ENCODE results near the gene GUCA1C. TPM values are rescaled to one million over a fixed set of nuclear protein-coding genes. Genes with fewer than 3 reads are reported as not detected.

The GUCA1C gene
- total and polyA plus RNA-seq, 10 of the 15 experiments (the other 5 are each of a cell fraction or from before 2014, with no cell fraction given) = not detected

- no peak for TF ChIP-seq BCL3 (IDR thresholded peaks at IDR 0.05; ENCODE audit: borderline replicate concordance, insufficient read depth, low read depth, low read length, poor library complexity, severe bottlenecking)
These were observed 66.6 kb downstream of the GUCA1C start (continued) for GRCh38 chr3:108887121-108887520.

GRCh38 chr3:108883373-108883772 lies 70.3 kb downstream of the GUCA1C start:
- ATAC-seq (no peak), DNase-seq (ENCODE audit: low read depth, low spot score) (no peak), FAIRE-seq (no peak)
- H3K36me3 ChIP-seq (ENCODE audit: control insufficient read depth in 2 of 2, insufficient read depth in 2 of 2, low read length in 1 of 2) = no peaks in the 10 kb centered on the region
- 0% methylated on average over 1 of the region's 1 CpG for WGBS (ENCODE audit: insufficient coverage, insufficient replicate concordance, low lambda C conversion rate, missing lambda C conversion rate)
- no TSS peak for BruUV-seq (replicated peaks)
- intact Hi-C loops (cut with micrococcal nuclease; ENCODE audit: unreplicated experiment) (no loop called here), in situ Hi-C loops (cut with MboI) (no loop called here)
- no peaks in the 10 kb centered on the region for H3K4me1 ChIP-seq (ENCODE audit: control insufficient read depth, insufficient read depth, low read length)
- H3K4me3 ChIP-seq = no peak overlapping the region
- H3K9me3 ChIP-seq (replicated peaks; ENCODE audit: control insufficient read depth, insufficient read depth, low read length) = no peaks in the 10 kb centered on the region
- SMC1A ChIA-PET (ENCODE audit: uncharacterized antibody, unreplicated experiment) = no interaction called here
- H3K4me2 ChIP-seq (ENCODE audit: control insufficient read depth, insufficient read depth) = no peak overlapping the region
- no peak overlapping the region for H2AFZ ChIP-seq (ENCODE audit: control insufficient read depth, low read depth, low read length)
- CTCF ChIA-PET = no interaction called here
- no peak overlapping the region for H3K9ac ChIP-seq (ENCODE audit: control insufficient read depth, insufficient read depth, low read length)
- RAD21 ChIA-PET (ENCODE audit: unreplicated experiment) = no interaction called here
- no peaks in the 10 kb centered on the region for H4K20me1 ChIP-seq (ENCODE audit: control insufficient read depth, insufficient read depth)
- H3K79me2 ChIP-seq (ENCODE audit: control insufficient read depth, insufficient read depth, low read length) = no peaks in the 10 kb centered on the region
- no peak overlapping the region for H3K27ac ChIP-seq (ENCODE audit: control insufficient read depth, insufficient read depth)
- H3K27me3 ChIP-seq (replicated peaks in 1 of 2; ENCODE audit: control insufficient read depth in 2 of 2, insufficient read depth in 2 of 2, low read length in 1 of 2) = no peaks in the 10 kb centered on the region; a peak in 1 of 4 replicates
- POLR2A ChIA-PET = no interaction called here
- TF ChIP-seq IKZF2 (IDR thresholded peaks at IDR 0.05) (no peak), IRF4 (IDR thresholded peaks at IDR 0.05; ENCODE audit: low read depth, low read length) (no peak), MEF2A (IDR thresholded peaks at IDR 0.05; ENCODE audit: insufficient read depth, low read depth, low read length) (no peak), NKRF (conservative IDR thresholded peaks at IDR 0.05) (no peak), ZBTB11 (CRISPR knock-in tag; IDR thresholded peaks at IDR 0.05) (no peak), NBN (IDR thresholded peaks at IDR 0.05) (no peak), PAX5 (IDR thresholded peaks at IDR 0.05; ENCODE audit: borderline replicate concordance, low read depth, low read length) (no peak), ASH2L (IDR thresholded peaks at IDR 0.05; ENCODE audit: borderline replicate concordance, low read depth) (no peak), NFXL1 (IDR thresholded peaks at IDR 0.05; ENCODE audit: borderline replicate concordance) (no peak), RB1 (IDR thresholded peaks at IDR 0.05; ENCODE audit: borderline replicate concordance) (no peak), TCF3 (IDR thresholded peaks at IDR 0.05; ENCODE audit: borderline replicate concordance, insufficient read depth, low read depth, low read length) (no peak), HCFC1 (IDR thresholded peaks at IDR 0.05; ENCODE audit: low read length) (no peak), E2F4 (IDR thresholded peaks at IDR 0.05; ENCODE audit: low read depth, low read length) (no peak)

Measured in GM12878 (cell line).